GM19397 (cell line): ENCODE measurements around the gene CALML5.

Source experiments
- ATAC-seq: cut with Tn5 transposase; IDR thresholded peaks from one replicate; pipeline ENCODE4 v1.9.1; 2021; ENCODE audit warnings: mild to moderate bottlenecking, moderate library complexity; ENCODE audit not compliant: unreplicated experiment

The CALML5 gene

DNA sequence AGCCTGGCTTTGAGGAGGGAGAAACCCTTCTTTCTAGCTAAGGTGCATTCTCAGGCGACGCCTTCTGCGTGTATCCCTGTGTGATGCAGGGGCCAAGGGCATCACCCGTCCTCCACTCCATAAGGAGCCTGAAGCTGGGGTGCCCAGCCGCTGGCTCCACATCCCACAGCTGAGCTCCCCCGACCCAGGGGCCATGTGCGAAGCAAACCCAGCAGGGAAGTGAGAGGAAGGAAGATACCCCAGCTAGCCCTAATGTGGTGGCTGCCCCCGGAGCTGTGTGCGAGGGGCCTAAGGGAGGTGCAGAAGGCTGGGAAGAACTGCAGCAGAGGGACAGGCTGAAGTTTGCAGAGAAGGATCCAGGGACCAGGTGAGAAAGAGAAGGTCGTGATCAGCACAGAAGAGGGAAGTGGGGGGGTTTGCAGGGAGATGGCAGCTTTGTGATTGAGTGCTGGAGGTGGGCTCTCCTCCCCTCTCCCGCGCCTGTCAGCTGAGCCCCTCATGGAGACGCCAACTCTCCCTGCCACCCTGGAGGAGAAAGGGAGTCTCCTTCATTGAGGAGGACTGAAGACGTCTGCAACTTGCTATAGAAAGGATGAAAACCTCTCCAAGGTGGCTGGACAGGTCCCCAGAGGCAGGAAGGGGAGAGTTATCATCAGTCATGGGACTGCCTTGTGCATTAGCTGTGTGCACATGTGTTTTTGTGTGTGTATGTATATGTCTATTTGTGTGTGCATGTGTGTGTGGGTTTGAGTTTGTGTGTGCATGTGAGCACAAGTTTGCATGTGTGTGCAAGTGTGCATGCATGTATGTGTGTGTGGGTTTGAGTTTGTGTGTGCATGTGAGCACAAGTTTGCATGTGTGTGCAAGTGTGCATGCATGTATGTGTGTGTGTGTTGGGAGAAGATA is 3.5 kb upstream of the CALML5 start:
- ATAC-seq = no peak

DNA sequence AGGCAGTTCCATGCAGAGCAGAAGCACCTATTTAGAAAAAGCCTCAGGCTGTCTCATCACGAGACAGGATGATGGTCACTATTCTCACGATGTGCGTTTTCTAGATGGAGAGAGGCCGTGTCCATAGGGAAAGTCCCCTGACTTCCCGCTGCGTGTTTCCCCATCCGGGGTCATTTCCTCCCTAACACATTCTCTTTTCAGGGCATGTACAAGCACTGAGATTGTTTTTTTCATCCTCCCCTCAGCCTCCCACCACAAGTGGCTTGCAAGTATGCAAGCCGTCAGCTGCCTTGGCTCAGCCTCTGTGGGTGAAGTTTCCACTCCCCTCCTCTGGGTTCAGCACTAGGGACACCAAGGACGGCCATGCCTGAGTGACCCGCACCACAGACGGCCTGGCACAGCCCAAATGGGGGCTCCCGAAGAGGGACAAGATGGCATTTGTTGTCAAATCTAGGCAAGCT is 2.7 kb upstream of the CALML5 start:
- ATAC-seq = no peak

DNA sequence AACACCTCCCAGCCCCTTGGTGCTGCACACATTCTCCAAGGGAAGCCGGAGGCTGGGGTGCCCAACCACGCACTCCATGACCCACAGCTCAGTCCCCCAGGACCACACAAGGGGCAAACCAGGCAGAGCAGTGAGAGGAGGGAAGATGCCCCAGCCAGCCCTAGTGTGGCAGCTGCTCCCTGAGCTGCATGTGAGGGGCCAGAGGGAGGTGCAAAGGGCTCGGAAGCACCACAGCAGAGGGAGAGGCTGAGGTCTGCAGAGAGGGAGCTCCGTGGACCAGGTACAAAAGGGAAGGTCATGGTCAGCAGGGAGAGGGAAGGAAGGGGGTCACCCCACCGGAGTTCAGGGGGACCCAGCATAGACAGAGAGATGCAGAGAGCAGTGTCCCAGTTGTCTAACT is 1.5 kb upstream of the CALML5 start:
- no peak for ATAC-seq

DNA sequence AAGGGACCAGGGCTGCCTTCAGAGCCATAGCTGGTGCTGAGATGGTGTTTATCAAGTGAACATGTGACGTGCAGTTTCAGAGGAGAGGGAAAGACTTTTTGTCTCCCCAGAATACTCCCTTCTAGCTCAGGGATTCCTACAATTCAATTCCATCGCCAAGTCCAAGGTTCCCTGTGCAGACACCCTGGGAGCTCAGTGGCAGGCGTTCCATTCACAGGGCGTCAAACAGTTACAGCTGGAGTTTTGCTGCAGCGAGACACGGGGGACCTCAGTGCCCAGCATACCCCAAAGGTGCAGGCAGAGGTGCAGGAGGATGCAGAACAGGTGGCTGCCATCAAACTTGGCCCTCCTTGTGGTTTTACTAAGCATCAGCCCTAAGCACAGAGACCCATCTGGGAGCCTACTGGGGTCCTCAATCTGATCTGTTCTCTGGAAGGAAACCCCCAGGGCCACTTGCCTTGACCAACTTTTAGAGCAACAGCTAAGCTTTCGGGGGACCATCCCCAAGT is 846 bp upstream of the CALML5 start:
- ATAC-seq = no peak

DNA sequence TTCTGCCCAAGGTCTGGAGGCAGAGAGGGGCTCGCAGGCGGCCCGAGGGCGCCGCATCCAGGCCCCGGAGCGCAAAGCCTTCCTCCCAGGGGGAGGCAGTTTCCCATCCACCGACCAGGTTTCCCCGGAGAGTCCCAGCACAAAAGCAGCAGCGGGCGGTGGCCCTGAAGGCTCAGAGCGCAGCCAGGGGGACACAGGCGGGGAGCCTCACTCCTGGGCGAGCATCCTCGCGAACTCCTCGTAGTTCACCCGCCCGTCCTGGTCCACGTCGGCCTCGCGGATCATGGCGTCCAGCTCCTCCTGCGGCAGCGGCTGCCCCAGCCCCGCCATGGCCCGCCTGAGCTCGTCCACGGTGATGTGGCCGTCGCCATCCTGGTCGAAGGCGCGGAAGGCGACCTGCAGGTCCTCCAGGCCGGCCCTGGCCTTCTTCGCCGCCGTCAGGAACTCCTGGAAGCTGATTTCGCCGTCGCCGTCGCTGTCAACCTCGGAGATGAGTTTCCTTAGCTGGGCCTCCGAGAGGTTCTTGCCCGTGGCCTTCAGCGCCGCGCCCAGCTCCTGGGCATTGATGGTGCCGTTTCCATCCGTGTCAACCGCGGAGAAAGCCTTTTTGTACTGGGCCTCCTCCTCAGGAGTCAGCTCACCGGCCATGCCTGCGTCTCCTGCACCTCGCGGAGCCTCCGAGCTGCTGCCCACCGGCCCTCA is 428 bp downstream of the CALML5 start:
- ATAC-seq = no peak

DNA sequence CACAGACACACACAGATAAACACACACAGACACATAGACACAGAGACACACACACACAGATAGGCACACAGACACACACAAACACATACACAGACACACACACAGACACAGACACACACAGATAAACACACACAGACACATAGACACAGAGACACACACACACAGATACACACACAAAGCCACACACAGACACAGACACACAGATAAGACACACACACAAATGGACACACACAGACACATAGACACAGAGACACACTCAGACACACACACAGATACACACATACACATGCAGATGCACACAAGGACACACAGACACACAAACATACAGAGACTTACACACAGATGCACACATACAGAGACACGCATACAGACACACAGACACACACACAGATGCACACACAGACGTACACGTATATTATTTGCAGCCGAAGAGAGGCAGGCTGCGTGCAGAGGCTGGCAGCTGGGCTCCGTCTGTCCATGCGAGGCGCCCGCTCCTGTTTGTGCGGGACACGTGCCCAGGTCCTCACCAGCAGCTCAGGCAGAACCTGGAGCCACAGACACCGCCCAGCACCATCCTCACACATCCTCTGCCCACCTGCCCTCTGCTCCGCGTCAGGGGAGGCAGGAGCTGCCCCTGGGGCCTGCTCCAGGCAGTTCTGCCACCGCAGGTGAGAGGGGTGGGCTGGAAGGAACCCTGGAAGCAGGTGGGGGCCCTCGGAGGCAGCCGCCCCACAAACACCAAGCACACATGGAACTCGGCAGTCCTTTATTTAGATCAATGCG is 1.2 kb downstream of the CALML5 start:
- ATAC-seq = no peak

DNA sequence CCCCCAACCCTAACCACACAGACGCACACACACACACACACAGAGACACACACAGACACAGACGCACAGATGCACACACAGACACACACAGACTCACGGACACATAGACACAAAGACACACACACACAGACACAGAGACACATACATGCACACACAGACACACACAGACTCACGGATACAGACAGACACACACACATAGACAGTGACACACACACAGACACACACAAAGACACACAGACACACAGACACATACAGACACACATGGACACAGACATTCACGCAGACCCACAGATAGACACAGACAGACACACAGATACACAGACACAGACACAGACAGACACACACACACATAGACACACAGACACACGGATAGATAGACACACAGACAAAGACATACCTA is 2.1 kb downstream of the CALML5 start:
- ATAC-seq = no peak

DNA sequence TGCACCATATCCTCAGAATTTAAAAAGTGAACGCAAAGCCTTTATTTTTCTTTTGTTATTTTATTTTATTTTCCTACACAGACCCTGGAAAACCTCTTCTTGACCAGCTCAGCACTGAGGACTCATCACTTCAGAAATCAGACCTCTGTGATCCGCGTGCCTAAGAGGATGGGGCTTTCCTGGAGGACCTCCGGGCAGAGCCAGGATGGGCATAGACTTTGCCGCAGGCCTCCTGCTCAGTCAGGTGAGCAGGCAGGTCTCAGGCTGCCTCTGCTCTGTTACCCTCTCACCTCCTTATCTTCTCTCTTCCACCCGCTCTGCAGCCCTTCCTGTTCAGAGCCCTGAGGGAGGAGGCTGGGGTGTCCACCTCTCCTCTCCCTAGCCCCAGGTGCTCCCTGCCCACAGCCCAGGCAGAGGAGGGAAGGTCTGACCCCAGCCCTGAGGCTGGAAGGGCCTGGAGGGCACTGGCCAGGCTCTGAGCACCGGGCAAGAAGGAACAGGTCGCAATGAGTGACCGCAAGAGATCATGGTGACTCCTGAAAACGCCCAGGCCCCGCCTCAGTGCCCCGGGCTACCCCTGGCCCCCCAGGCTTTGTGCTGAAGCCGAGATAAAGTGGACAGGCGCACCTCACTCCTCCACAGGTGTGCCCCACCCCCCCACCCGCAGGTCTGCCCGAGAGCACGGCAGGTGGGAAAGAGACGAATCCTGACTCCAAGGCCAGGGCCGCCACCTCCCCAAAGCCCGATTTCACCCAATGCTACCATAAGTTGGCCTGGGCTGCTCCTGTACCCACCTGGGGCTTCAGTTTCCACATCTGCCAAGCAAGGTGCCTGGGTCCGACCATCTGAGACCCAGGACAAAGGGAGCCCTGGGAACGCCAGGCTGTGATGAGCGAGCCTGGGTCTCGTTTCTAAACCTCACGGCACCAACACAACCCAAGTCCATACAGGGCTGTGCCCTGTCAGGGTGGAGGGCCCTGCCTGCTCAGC is 2.8 kb downstream of the CALML5 start:
- ATAC-seq = no peak

DNA sequence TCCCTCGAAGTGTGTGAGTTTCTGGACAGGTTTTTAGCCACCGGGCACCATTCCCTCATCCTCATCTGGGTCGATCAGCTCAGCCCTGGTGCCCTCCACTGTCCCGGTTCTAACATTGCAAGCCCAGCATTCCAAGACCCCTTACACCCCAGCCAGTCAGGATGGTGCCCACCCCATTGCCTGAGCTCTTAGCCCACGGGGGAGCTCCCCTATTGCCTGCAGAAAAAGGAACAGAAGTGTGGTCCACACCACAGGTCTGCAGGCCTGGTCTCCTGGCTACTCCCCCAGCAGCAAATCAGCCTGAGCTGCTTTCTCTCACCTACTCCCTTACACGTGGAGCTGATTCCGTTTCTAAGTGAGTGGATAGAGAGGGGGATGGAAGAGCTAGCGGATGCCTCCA is 4.8 kb downstream of the CALML5 start:
- no peak for ATAC-seq

DNA sequence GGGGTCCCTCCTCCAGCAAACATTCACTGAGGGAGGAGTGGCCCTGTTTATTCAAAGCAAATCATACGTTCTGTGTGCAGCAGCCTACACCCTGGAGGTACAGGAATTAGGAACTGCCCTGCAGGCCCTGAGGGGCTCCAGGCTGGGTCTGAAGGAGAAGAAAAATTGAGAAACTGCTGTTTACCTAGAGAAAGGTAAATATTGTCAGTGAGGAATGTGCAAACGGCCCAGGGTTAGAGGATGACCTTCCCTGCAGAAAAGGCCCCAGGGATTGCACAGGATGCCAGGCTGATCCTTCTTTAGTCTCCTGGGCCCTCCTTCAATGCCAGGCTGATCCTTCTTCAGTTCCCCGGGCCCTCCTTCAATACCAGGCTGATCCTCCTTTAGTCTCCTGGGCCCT is 5.7 kb downstream of the CALML5 start:
- no peak for ATAC-seq

DNA sequence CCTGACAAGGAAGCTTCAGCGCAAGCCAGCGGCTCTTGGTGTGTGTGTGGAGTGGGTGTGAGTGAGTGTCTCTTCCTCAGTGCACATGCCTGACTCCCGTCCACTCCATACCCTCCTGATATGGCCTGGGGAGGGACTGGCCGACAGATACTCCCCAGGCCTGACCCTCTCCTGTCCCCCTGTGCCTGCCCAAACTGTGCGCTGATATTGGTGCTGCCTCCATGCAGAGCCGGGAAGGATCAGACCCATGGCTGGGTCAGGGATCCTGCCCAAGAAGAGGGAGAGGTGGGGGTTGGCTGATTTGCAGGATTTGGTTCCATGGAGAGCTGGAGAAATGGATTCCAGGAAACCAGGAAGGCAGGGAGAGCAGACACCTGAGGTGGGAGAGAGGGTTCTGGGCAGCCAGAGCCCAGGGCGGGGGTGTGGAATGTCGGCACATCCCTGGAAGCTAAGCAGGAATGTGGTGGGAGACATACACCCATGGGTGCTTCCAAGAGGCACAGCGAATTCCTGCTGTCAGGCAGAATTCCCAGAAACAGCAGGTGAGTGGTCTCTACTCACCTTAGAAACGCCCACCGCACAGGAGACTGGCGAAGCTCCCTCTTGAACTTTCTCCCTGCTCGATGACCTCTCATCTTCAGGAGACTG is 6.3 kb downstream of the CALML5 start:
- ATAC-seq = no peak

DNA sequence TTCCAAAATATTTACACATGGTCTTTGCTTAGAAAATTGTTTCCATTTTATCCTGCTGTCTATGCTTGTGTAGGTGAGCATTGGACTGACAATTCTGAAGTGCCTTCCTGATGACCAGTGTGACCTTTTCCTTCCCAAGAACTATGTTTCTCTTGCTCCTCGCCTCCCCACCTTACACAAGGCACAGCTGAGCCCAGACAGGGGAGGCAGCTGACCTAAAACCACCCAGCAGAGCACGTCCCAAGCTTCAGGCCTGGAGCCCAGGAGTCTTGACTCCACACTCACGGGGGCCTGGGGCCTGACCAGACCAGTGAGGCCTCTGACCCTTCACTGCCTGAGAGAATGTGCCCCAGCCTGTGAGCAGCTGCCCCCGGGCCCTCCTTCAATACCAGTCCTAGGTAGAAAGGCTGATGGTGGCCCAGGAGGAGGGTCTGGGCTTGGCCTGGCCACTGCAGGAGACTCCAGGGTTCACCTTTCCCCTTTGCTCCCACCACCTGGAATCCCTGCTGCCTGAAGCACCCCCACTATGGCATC is 7.0 kb downstream of the CALML5 start:
- ATAC-seq = no peak

DNA sequence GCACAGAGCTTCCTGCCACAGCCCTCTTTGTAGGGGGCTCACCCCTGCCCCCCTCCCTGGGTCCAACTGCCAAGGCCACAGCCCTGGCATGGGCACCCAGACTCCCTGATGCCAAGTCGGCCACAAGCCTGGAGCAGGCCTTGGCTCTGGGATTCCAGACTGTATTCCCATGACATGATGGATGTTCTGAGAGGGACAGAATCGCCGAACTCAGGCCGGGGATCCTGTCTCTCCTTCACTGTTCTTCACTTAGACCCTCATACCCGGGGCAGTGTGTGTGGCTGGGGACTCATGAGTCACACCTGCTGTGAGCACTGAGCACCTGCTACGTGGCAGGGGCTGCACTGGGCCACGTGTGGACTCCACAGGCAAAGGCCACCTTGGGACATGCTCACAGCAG is 7.9 kb downstream of the CALML5 start:
- no peak for ATAC-seq

DNA sequence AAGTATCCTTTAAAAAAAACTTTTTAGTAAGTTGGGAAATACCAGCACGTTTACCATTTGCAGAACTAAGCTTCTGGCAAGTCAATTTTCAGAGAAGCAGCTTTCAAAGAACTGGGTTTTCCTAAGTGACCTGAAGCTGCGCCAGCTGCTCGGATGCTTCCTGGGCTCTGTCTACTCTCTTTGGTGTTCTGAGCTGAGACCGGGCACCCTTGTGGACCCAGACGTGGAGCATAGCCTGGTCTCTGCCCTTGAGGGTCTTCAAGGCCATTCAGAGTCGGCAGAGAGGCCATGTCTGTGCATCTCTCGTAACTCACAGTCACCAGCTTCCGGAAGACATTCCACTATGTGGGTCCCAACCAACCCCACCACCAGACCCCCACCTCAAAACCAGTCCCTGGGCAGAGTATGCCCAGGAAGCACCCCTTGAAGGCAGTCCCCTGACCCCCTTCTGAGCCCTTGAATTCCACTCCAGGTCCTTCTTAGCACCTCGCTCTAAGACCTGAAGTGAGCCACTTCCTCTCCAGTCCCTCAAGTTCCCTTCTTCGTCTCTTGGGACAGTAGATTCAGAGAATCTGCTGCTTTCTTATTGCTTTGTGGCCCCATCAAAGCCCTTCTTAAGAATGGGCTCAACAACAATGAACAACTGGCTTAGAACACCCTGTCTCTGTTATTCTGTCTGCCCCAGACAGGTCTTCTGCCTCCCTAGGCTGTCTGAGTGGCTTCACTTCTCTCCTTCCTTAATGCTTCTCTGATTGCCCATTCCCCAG is 8.5 kb downstream of the CALML5 start:
- no peak for ATAC-seq

DNA sequence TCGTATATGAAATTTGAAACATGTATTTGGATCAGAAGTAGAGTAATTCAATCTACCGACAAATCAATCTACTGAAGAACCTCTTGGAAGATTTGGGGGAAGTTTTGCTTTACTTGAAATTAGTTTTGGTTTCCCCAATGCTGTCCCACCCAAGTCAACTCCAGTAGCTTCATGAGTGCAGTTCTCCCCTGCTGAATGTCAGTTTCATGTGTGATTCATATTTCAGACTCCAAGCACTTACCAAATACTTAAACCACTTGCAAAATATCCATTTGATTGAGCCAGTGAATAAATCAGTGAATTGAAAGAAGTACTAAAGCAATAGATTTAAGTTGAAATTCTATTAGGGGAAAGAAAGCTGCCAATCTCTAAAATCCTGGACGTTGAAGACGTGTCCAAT is 9.3 kb downstream of the CALML5 start:
- ATAC-seq = no peak

DNA sequence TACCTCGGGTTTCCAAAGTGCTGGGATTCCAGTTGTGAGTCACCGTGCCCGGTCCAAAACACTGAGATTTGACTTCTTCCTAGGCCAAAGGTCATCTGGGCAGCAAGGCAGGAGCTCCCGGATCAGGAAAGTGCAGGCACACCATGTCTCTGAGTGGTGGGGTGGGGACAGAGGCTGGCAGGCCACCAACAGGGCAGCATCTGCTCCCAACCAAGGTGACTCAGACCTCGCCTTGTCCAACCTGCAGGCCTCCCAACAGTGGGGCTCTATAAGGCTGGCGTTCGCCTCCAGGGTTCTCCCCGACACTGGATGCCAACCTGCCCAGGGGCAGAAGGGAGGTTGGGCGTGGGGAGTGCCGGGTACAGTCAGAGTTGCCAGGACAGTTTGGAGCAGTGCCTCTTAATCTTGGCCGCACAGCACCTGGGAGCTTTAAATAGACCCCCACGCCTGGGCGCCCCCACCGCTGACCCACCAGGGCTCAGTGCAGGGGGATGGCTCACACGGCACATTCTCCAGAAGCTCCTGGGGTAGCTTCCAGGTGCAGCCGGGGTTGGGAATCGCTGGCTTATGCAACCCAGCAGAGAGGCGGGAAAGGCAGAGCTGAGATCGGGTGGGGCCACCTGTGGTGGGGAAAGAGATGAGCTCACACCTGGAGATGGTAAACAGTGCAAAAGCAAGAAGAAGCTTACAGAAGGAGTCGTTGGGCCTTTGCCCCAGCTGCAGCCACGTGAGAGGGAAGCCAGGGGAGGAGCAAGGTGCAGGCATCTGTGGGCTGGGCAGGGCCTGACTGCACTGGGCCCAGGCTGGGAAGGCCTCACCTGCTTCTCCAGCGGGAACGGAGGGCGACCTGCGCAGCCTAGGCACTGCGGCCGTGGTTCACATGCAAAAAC is 10.9 kb downstream of the CALML5 start:
- no peak for ATAC-seq

DNA sequence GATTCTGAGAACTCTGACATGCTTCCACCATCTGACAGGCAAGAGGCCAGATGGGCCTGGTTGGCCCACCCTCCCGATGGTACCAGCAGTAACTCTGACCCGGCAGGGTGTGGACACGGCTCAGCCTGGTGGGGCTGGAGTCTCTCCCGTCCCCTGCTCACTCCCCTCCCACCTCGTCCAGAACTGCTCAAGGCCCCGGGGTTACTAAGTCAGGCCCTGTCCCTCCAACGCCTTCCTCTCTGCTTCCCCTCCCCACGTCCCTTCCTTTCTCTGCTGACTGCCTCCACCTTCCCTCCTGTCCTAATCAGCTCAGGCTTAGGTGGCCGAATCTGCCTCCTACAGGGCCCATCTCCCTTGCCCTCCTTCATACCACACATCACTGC is 12.5 kb downstream of the CALML5 start:
- ATAC-seq = no peak
